Measurements from ENCODE around the gene GPR26. TPM values are rescaled to one million over a fixed set of nuclear protein-coding genes. Genes with fewer than 3 reads are reported as not detected.

Gene GPR26
- total and polyA plus RNA-seq, 2 of the 4 experiments (the other 2 are of a cell fraction): not detected

GRCh38 chr10:123741711-123742110, 75.6 kb downstream of the GPR26 start:
- Histone ChIP-seq H2AFZ (replicated peaks; ENCODE audit: low read length, poor library complexity) (no peak overlapping the region), H3K4me3 (ENCODE audit: insufficient read depth, low read depth, low read length) (no peak overlapping the region), H3K4me1 (ENCODE audit: control insufficient read depth, insufficient read depth, low read length) (no peaks in the 10 kb centered on the region), H2AK5ac (ENCODE audit: low read depth, low read length) (no peak overlapping the region), H3K27me3 (ENCODE audit: control insufficient read depth, insufficient read depth, low read length) (no peaks in the 10 kb centered on the region), H4K91ac (ENCODE audit: insufficient read depth, low read depth, low read length) (no peak overlapping the region), H2BK120ac (ENCODE audit: low read depth, low read length) (no peak overlapping the region), H3K18ac (ENCODE audit: low read depth, low read length) (no peak overlapping the region), H3K9me3 (ENCODE audit: control insufficient read depth, insufficient read depth, low read length) (peaks cover 31% of the 10 kb centered on the region), H3K9me1 (ENCODE audit: insufficient read depth, low read length) (no peaks in the 10 kb centered on the region), H3K79me1 (ENCODE audit: low read depth in 1 of 2, low read length in 2 of 2) (no peaks in the 10 kb centered on the region), H4K20me1 (ENCODE audit: insufficient read depth, low read length) (no peaks in the 10 kb centered on the region), H3K27ac (ENCODE audit: insufficient read depth, low read length) (no peak overlapping the region), H3K9ac (ENCODE audit: low read depth, low read length) (no peak overlapping the region), H3K4ac (ENCODE audit: low read depth, low read length) (no peak overlapping the region), H3K4me2 (ENCODE audit: low read depth, low read length) (no peak overlapping the region), H3K23ac (ENCODE audit: low read depth, low read length) (no peak overlapping the region), H3K56ac (ENCODE audit: extremely low read depth, insufficient read depth, low read length) (no peak overlapping the region), H2BK5ac (ENCODE audit: low read depth, low read length, poor library complexity, severe bottlenecking) (no peak overlapping the region), H4K8ac (ENCODE audit: low read depth in 2 of 2, low read length in 2 of 2) (no peak overlapping the region), H2BK15ac (ENCODE audit: low read depth, low read length) (no peak overlapping the region), H2BK20ac (ENCODE audit: low read depth, low read length) (no peak overlapping the region), H4K5ac (ENCODE audit: low read depth, low read length) (no peak overlapping the region), H3K36me3 (ENCODE audit: control insufficient read depth, insufficient read depth, low read length) (no peaks in the 10 kb centered on the region), H3K14ac (replicated peaks; ENCODE audit: low read depth, low read length) (no peak overlapping the region), H2AK9ac (replicated peaks; ENCODE audit: low read depth, low read length, poor library complexity) (no peak overlapping the region)
- in situ Hi-C loops (cut with MboI; ENCODE audit: low sequenced_read_pairs): no loop called here
- 52% methylated on average over 3 of the region's 5 CpGs; no CpG with 5 or more reads in 1 of the 2 experiments for WGBS, 2 experiments (ENCODE audit: extremely low coverage in 2 of 2, insufficient read length in 1 of 2)
- DNase-seq: no peak
- intact Hi-C loops (cut with micrococcal nuclease): no loop called here
- POLR2A ChIA-PET (ENCODE audit: unreplicated experiment): no interaction called here
- dilution Hi-C loops (cut with HindIII; ENCODE audit: low sequenced_read_pairs, unreplicated experiment): no loop called here
- BruUV-seq (replicated peaks): no TSS peak
- ATAC-seq (ENCODE audit: low read depth): no peak
- CTCF ChIA-PET: interaction anchor here (0.6 kb wide), 1 partner anchor 420 kb away, joined by 4 read pairs; no protein-coding TSS in a partner anchor
- no peak for TF ChIP-seq FOS (IDR thresholded peaks at IDR 0.05; ENCODE audit: low read depth, low read length)
- no peak for TF ChIP-seq BHLHE40 (IDR thresholded peaks at IDR 0.05; ENCODE audit: low read depth, low read length)
- no peak for TF ChIP-seq NFE2L2 (IDR thresholded peaks at IDR 0.05; ENCODE audit: low read depth, low read length)

Data from IMR-90 (cell line).